Fibroblast of lung (primary cell): ENCODE data around the gene EPYC. TPM values are rescaled to one million over a fixed set of nuclear protein-coding genes. Genes with fewer than 3 reads are reported as not detected.

ENCODE experiments used
- DNase-seq, 2 donors: peaks; one replicate each; pipeline versions ENCODE4 v3.0.0 to v3.0.0-alpha.2; 2010; ENCODE audit warnings: low read depth in 2 of 2
- H2AFZ ChIP-seq: 2 replicates; pipeline ENCODE4 v1.5.1; 2012; ENCODE audit warnings: low read length, control low read depth, inconsistent platforms
- H3K27ac ChIP-seq: 2 replicates; pipeline ENCODE4 v1.5.1; 2011; ENCODE audit warnings: low read length, control low read depth; ENCODE audit not compliant: insufficient read depth
- H3K27me3 ChIP-seq: 2 replicates; pipeline ENCODE4 v1.5.1; 2011; ENCODE audit warnings: mild to moderate bottlenecking, low read length; ENCODE audit not compliant: control insufficient read depth, insufficient read depth
- H3K36me3 ChIP-seq: 2 replicates; pipeline ENCODE4 v1.5.1; 2011; ENCODE audit warnings: low read length; ENCODE audit not compliant: control insufficient read depth, insufficient read depth
- H3K4me1 ChIP-seq: 2 replicates; pipeline ENCODE4 v1.5.1; 2011; ENCODE audit warnings: low read length; ENCODE audit not compliant: control insufficient read depth, insufficient read depth; ENCODE audit errors: extremely low read depth
- H3K4me2 ChIP-seq: 2 replicates; pipeline ENCODE4 v1.5.1; 2011; ENCODE audit warnings: low read length, control low read depth; ENCODE audit not compliant: insufficient read depth; ENCODE audit errors: extremely low read depth
- H3K4me3 ChIP-seq, 4 experiments: fragments of 200-600 bp in 1 of 4; sonication (generic) in 1 of 4; replicated peaks in 1 of 4; 2 replicates each; pipeline ENCODE4 v1.5.1; 2011 to 2016; ENCODE audit warnings: low read length in 4 of 4, low read depth in 3 of 4, mild to moderate bottlenecking in 3 of 4, control low read depth in 2 of 4, inconsistent platforms in 1 of 4, mixed read lengths in 1 of 4; ENCODE audit not compliant: insufficient read depth in 1 of 4; ENCODE audit errors: control extremely low read depth in 1 of 4
- H3K79me2 ChIP-seq: 2 replicates; pipeline ENCODE4 v1.5.1; 2012; ENCODE audit warnings: mild to moderate bottlenecking, low read length, inconsistent platforms; ENCODE audit not compliant: control insufficient read depth, insufficient read depth
- H3K9ac ChIP-seq: 2 replicates; pipeline ENCODE4 v1.5.1; 2011; ENCODE audit warnings: mild to moderate bottlenecking, low read length, control low read depth; ENCODE audit not compliant: insufficient read depth
- H3K9me3 ChIP-seq: 2 replicates; pipeline ENCODE4 v1.5.1; 2012; ENCODE audit warnings: low read depth, low read length; ENCODE audit not compliant: control insufficient read depth, insufficient read depth
- H4K20me1 ChIP-seq: 2 replicates; pipeline ENCODE4 v1.5.1; 2011; ENCODE audit warnings: low read length; ENCODE audit not compliant: control insufficient read depth, insufficient read depth; ENCODE audit errors: extremely low read depth
- CTCF ChIP-seq, 2 donors: IDR thresholded peaks in 1 of 2; conservative IDR thresholded peaks in 1 of 2; 1 replicate in 1 of 2; 2 replicates in 1 of 2; pipeline ENCODE4 v1.5.1; 2011 to 2012; ENCODE audit warnings: low read length in 2 of 2, control low read depth in 1 of 2, inconsistent platforms in 1 of 2, low read depth in 1 of 2, mild to moderate bottlenecking in 1 of 2
- EZH2 ChIP-seq: IDR thresholded peaks from 2 replicates; pipeline ENCODE4 v1.5.1; 2012; ENCODE audit warnings: low read length, control low read depth, mild to moderate bottlenecking; ENCODE audit errors: missing control alignments
- polyA plus RNA-seq, 2 donors: library from polyadenylated mRNA; depleted of rRNA in 1 of 2; stranded (reverse) in 1 of 2; unstranded in 1 of 2; fragments of >200 nt; gene quantifications; 2 replicates each; pipeline ENCODE4 v1.2.1, GENCODE V29; 2011 to 2012; ENCODE audit warnings: missing spikeins in 1 of 2
- total RNA-seq: library from RNA; depleted of rRNA; stranded (reverse); fragments of >200 nt; gene quantifications from 2 replicates; pipeline ENCODE4 v1.2.1, GENCODE V29; 2014

Gene EPYC
- total and polyA plus RNA-seq, 2 donors (not counting 1 experiment from before 2014, with no cell fraction given) = 0.05 TPM; not detected in 1

GRCh38 chr12:91017043-91017442, 12.3 kb upstream of the EPYC start:
- H3K27me3 ChIP-seq = no peaks in the 10 kb centered on the region
- H3K4me1 ChIP-seq = no peaks in the 10 kb centered on the region
- H2AFZ ChIP-seq = no peak overlapping the region
- H4K20me1 ChIP-seq = no peaks in the 10 kb centered on the region
- no peak for TF ChIP-seq EZH2
- TF ChIP-seq CTCF (conservative IDR thresholded peaks at IDR 0.05 in 1 of 2, IDR thresholded peaks at IDR 0.05 in 1 of 2; ENCODE audit: low read depth in 1 of 2, low read length in 2 of 2) = no peak
- H3K36me3 ChIP-seq = no peaks in the 10 kb centered on the region
- H3K9ac ChIP-seq = no peak overlapping the region
- H3K79me2 ChIP-seq = no peaks in the 10 kb centered on the region
- H3K27ac ChIP-seq = no peak overlapping the region
- peak in 1 of 2 donors; percentile 36 for DNase-seq
- no peaks in the 10 kb centered on the region for H3K9me3 ChIP-seq
- H3K4me2 ChIP-seq = no peak overlapping the region
- H3K4me3 ChIP-seq = no peak overlapping the region

- Histone ChIP-seq H3K4me1 (no peaks in the 10 kb centered on the region), H3K79me2 (no peaks in the 10 kb centered on the region), H3K9ac (no peak overlapping the region), H3K4me2 (no peak overlapping the region), H3K9me3 (no peaks in the 10 kb centered on the region), H3K27ac (no peak overlapping the region), H3K36me3 (no peaks in the 10 kb centered on the region), H3K27me3 (no peaks in the 10 kb centered on the region), H2AFZ (no peak overlapping the region), H3K4me3 (no peak overlapping the region), H4K20me1 (no peaks in the 10 kb centered on the region)
- DNase-seq = peak; percentile 18 to 79
- no peak for TF ChIP-seq CTCF (conservative IDR thresholded peaks at IDR 0.05 in 1 of 2, IDR thresholded peaks at IDR 0.05 in 1 of 2; ENCODE audit: low read depth in 1 of 2, low read length in 2 of 2)
- no peak for TF ChIP-seq EZH2
Observed at GRCh38 chr12:91009319-91009950, 4.7 kb upstream of the EPYC start.

GRCh38 chr12:91007531-91008290, 2.9 kb upstream of the EPYC start:
- no peaks in the 10 kb centered on the region for H3K79me2 ChIP-seq
- H2AFZ ChIP-seq = no peak overlapping the region
- no peak for DNase-seq
- H3K4me2 ChIP-seq = no peak overlapping the region
- H3K4me3 ChIP-seq = no peak overlapping the region
- no peaks in the 10 kb centered on the region for H3K9me3 ChIP-seq
- no peaks in the 10 kb centered on the region for H3K36me3 ChIP-seq
- no peaks in the 10 kb centered on the region for H3K27me3 ChIP-seq
- TF ChIP-seq CTCF (conservative IDR thresholded peaks at IDR 0.05 in 1 of 2, IDR thresholded peaks at IDR 0.05 in 1 of 2; ENCODE audit: low read depth in 1 of 2, low read length in 2 of 2) (no peak), EZH2 (no peak)
- no peak overlapping the region for H3K9ac ChIP-seq
- H3K4me1 ChIP-seq = no peaks in the 10 kb centered on the region
- H3K27ac ChIP-seq = no peak overlapping the region
- H4K20me1 ChIP-seq = no peaks in the 10 kb centered on the region
